Hepatocyte (in vitro differentiated cells): Measurements from ENCODE around the gene ALDH1A3. TPM values are rescaled to one million over a fixed set of nuclear protein-coding genes. Genes with fewer than 3 reads are reported as not detected.

Experiments used
- DNase-seq: peaks from one replicate; pipeline ENCODE4 v3.0.0-alpha.2; 2016; ENCODE audit warnings: low spot score
- H2AFZ ChIP-seq: fragments of 200-600 bp; sonication (generic); 2 replicates; pipeline ENCODE4 v1.6.0; 2016; ENCODE audit warnings: antibody characterized with exemption, mild to moderate bottlenecking
- H3K27ac ChIP-seq: fragments of 200-600 bp; sonication (generic); 2 replicates; pipeline ENCODE4 v1.5.1; 2016; ENCODE audit warnings: mild to moderate bottlenecking
- H3K27me3 ChIP-seq: fragments of 200-600 bp; sonication (generic); 2 replicates; pipeline ENCODE4 v1.6.1; 2016
- H3K36me3 ChIP-seq: fragments of 200-600 bp; sonication (generic); replicated peaks from 2 replicates; pipeline ENCODE4 v1.5.1; 2016; ENCODE audit warnings: low read depth; ENCODE audit not compliant: insufficient read depth
- H3K4me1 ChIP-seq: fragments of 200-600 bp; sonication (generic); 2 replicates; pipeline ENCODE4 v1.5.1; 2016; ENCODE audit warnings: mild to moderate bottlenecking, moderate library complexity; ENCODE audit not compliant: insufficient read depth
- H3K4me2 ChIP-seq: fragments of 200-600 bp; sonication (generic); 2 replicates; pipeline ENCODE4 v1.6.0; 2016
- H3K4me3 ChIP-seq: fragments of 200-600 bp; sonication (generic); 2 replicates; pipeline ENCODE4 v1.5.1; 2016; ENCODE audit warnings: mild to moderate bottlenecking
- H3K79me2 ChIP-seq: fragments of 200-600 bp; sonication (generic); 2 replicates; pipeline ENCODE4 v1.6.0; 2017; ENCODE audit warnings: mild to moderate bottlenecking
- H3K9me2 ChIP-seq: fragments of 200-600 bp; sonication (generic); replicated peaks from 2 replicates; pipeline ENCODE4 v1.6.0; 2017; ENCODE audit warnings: mild to moderate bottlenecking; ENCODE audit not compliant: insufficient read depth
- H3K9me3 ChIP-seq: fragments of 200-600 bp; sonication (generic); 2 replicates; pipeline ENCODE4 v1.5.1; 2016; ENCODE audit warnings: low read depth, mild to moderate bottlenecking
- H4K20me1 ChIP-seq: fragments of 200-600 bp; sonication (generic); 2 replicates; pipeline ENCODE4 v1.6.0; 2016; ENCODE audit warnings: mild to moderate bottlenecking; ENCODE audit not compliant: insufficient read depth, poor library complexity, severe bottlenecking
- EZH2 ChIP-seq: fragments of 200-600 bp; sonication (generic); IDR thresholded peaks from 2 replicates; pipeline ENCODE4 v1.6.1; 2016; ENCODE audit warnings: antibody characterized with exemption, mild to moderate bottlenecking, borderline replicate concordance
- EZH2phosphoT487 ChIP-seq: fragments of 200-600 bp; sonication (generic); IDR thresholded peaks from one replicate; pipeline ENCODE4 v1.6.1; 2018; ENCODE audit warnings: antibody characterized with exemption, mild to moderate bottlenecking, low read depth, moderate library complexity; ENCODE audit not compliant: unreplicated experiment, severe bottlenecking
- WGBS: methylation state at CpG from one replicate; pipeline ENCODE4 v1.1.6; 2016; ENCODE audit warnings: low lambda C conversion rate; ENCODE audit errors: missing lambda C conversion rate; 5-methylcytosine and 5-hydroxymethylcytosine counted together
- polyA plus RNA-seq: library from polyadenylated mRNA; unstranded; fragments of >200 nt; fragmentation: Nextera tagmentation; extraction: Ambion mirVana; gene quantifications from 2 replicates; pipeline ENCODE4 v1.2.1, GENCODE V29; 2016
- total RNA-seq: library from RNA; depleted of rRNA; stranded (reverse); fragments of >200 nt; gene quantifications from 2 replicates; pipeline ENCODE4 v1.2.3, GENCODE V29; 2014
- TF ChIP-seq, protein P1 (sequence below): fragments of 200-600 bp; sonication (generic); IDR thresholded peaks from 2 replicates; pipeline ENCODE4 v1.5.1; 2016; ENCODE audit warnings: antibody characterized with exemption, mild to moderate bottlenecking; ENCODE audit not compliant: poor library complexity

The ALDH1A3 gene
- total and polyA plus RNA-seq, 2 experiments from 2014 or later, result 6.8 to 20.5 TPM

DNA sequence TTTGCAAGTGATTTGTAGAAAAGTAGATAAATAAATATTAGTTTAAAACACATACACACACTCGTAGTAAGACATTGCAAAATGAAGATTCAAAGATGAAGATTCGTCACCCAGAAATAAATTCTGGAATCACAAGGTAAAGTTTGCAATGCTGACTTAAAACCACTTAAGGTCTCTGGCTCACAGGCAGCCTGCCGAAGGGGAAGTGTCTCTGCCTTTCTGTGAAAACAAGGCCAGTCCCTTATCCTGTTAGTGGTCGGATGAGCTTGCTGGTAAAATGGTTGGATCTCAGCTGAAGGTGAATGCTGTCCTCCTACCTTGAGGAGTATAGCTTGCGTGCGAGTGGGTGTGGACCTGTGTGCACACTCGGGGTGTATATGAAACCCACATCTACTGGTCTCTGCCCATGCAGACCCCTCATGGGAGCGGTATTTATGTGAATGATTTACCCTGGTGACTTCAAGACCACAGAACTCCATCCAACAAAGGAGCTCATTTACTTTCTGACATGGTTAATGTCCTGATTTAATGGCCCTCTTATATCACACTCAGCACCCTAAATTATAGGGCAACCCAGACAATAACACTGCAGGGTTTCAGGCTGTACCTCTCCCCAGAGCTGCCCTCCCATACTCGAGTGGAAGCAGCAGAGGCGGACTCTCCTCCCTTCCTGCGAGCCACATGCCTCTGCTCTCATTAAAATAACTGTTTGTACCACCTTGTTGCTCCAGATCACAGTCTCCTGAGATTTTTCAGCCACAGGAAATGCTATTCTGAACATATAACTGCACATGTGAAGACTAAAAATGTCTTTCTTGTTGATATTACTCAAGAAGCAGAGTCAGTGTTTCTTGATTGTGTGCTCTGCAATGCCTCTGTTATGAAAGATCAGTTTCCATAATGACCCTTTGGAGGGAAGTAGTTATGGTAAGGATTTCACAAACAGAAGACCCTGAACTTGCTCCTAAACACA is 45.9 kb upstream of the ALDH1A3 start:
- TF ChIP-seq EZH2 (no peak), EZH2phosphoT487 (no peak)
- TF ChIP-seq, protein P1, sequence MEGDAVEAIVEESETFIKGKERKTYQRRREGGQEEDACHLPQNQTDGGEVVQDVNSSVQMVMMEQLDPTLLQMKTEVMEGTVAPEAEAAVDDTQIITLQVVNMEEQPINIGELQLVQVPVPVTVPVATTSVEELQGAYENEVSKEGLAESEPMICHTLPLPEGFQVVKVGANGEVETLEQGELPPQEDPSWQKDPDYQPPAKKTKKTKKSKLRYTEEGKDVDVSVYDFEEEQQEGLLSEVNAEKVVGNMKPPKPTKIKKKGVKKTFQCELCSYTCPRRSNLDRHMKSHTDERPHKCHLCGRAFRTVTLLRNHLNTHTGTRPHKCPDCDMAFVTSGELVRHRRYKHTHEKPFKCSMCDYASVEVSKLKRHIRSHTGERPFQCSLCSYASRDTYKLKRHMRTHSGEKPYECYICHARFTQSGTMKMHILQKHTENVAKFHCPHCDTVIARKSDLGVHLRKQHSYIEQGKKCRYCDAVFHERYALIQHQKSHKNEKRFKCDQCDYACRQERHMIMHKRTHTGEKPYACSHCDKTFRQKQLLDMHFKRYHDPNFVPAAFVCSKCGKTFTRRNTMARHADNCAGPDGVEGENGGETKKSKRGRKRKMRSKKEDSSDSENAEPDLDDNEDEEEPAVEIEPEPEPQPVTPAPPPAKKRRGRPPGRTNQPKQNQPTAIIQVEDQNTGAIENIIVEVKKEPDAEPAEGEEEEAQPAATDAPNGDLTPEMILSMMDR, result no peak
- no peak for DNase-seq
- peaks cover 3% of the 10 kb centered on the region for H3K4me1 ChIP-seq
- 82% methylated on average over 11 of the region's 11 CpGs for WGBS
- H3K27me3 ChIP-seq, result no peaks in the 10 kb centered on the region
- H2AFZ ChIP-seq, result no peak overlapping the region
- no peak overlapping the region for H3K4me2 ChIP-seq
- no peak overlapping the region for H3K27ac ChIP-seq
- no peaks in the 10 kb centered on the region for H3K9me2 ChIP-seq
- H4K20me1 ChIP-seq, result no peaks in the 10 kb centered on the region
- H3K79me2 ChIP-seq, result no peaks in the 10 kb centered on the region
- no peaks in the 10 kb centered on the region for H3K36me3 ChIP-seq
- H3K4me3 ChIP-seq, result no peak overlapping the region
- H3K9me3 ChIP-seq, result no peaks in the 10 kb centered on the region

DNA sequence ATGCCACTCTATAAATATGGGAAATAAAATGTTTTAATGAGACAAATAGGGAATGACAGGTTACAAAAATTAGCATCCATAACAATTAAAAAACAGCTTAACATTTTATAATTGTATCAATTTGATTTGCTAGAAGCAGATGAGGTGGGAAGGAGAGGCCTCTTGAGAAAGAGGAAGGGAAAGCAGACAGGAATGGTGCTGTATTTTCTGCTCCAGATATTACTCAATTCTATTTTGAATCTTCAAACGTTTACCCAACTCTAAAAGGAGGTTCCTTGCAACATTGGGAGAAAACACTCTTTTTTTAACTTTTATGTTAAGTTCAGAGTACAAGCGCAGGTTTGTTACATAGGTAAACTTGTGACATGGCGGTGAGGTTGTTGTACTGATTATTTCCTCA is 44.9 kb upstream of the ALDH1A3 start:
- TF ChIP-seq, protein P1, result no peak
- TF ChIP-seq EZH2, result no peak
- TF ChIP-seq EZH2phosphoT487, result no peak
- 81% methylated on average over 3 of the region's 3 CpGs for WGBS

DNA sequence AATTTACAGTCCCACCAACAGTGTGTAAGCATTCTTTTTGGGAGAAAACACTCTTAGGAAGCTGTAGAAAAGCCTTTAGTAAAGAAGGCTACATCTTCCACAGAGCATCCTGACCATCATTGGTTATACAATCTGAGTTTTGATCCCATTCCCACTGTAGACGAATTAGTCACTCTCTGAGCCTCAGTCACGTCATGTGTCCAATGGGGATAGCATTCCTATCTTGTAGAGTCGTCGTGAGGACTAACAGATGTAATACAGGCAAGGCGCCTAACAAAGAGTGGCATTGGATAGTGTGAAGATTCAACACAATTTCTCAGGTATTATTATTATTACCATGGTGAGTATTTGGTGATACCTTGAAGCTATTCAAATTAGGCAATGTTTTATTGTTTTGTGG is 44.0 kb upstream of the ALDH1A3 start:
- DNase-seq, result no peak
- Histone ChIP-seq H3K4me1 (peaks cover 3% of the 10 kb centered on the region), H2AFZ (no peak overlapping the region), H3K27me3 (no peaks in the 10 kb centered on the region), H3K36me3 (no peaks in the 10 kb centered on the region), H3K9me3 (no peaks in the 10 kb centered on the region), H3K4me3 (no peak overlapping the region), H3K79me2 (no peaks in the 10 kb centered on the region), H4K20me1 (no peaks in the 10 kb centered on the region), H3K27ac (no peak overlapping the region), H3K9me2 (no peaks in the 10 kb centered on the region), H3K4me2 (no peak overlapping the region)
- WGBS, result 85% methylated on average over 5 of the region's 5 CpGs
- no peak for TF ChIP-seq EZH2phosphoT487
- TF ChIP-seq, protein P1, result no peak
- no peak for TF ChIP-seq EZH2

More for the DNA sequence above, 44.9 kb upstream of the ALDH1A3 start:
- H3K27ac ChIP-seq, result no peak overlapping the region
- no peaks in the 10 kb centered on the region for H3K27me3 ChIP-seq
- no peak for DNase-seq
- no peaks in the 10 kb centered on the region for H4K20me1 ChIP-seq
- no peaks in the 10 kb centered on the region for H3K36me3 ChIP-seq
- no peaks in the 10 kb centered on the region for H3K9me3 ChIP-seq
- no peak overlapping the region for H3K4me3 ChIP-seq
- H3K79me2 ChIP-seq, result no peaks in the 10 kb centered on the region
- H3K9me2 ChIP-seq, result no peaks in the 10 kb centered on the region
- H3K4me2 ChIP-seq, result no peak overlapping the region
- no peak overlapping the region for H2AFZ ChIP-seq
- peaks cover 3% of the 10 kb centered on the region for H3K4me1 ChIP-seq
